Measurements from ENCODE around the gene LILRA2.
"Not testable (repeated sequence)": the region's sequence is repeated elsewhere in the genome, so short reads cannot be mapped to it uniquely, and the experiment has no call there.

The LILRA2 gene

DNA sequence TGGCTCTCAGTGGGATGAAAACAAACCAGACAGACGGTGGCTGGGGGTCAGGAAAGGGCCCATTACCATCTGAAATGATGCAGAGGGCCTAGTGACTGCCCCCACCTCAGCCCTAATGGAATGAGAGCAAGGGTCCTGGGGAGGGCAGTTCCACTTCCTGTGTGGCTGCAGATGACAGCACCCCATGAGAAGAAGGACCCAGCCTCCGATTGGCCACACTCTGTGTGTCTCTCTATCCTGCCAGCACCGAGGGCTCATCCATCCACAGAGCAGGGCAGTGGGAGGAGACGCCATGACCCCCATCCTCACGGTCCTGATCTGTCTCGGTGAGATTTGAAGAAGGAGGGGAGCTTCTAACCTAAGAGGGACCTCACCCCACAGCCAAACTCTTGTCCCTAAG is 57.2 kb downstream of the LILRA2 start:
- peaks cover 20% of the 10 kb centered on the region for H3K36me3 ChIP-seq (ENCODE audit: control insufficient read depth, insufficient read depth, low read length)
- no peaks in the 10 kb centered on the region for H3K27me3 ChIP-seq (replicated peaks; ENCODE audit: control insufficient read depth, insufficient read depth, low read length)
- DNase-seq (ENCODE audit: extremely low read depth, insufficient read length), result no peak
- TF ChIP-seq, protein P1, sequence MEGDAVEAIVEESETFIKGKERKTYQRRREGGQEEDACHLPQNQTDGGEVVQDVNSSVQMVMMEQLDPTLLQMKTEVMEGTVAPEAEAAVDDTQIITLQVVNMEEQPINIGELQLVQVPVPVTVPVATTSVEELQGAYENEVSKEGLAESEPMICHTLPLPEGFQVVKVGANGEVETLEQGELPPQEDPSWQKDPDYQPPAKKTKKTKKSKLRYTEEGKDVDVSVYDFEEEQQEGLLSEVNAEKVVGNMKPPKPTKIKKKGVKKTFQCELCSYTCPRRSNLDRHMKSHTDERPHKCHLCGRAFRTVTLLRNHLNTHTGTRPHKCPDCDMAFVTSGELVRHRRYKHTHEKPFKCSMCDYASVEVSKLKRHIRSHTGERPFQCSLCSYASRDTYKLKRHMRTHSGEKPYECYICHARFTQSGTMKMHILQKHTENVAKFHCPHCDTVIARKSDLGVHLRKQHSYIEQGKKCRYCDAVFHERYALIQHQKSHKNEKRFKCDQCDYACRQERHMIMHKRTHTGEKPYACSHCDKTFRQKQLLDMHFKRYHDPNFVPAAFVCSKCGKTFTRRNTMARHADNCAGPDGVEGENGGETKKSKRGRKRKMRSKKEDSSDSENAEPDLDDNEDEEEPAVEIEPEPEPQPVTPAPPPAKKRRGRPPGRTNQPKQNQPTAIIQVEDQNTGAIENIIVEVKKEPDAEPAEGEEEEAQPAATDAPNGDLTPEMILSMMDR (IDR thresholded peaks at IDR 0.05; ENCODE audit: insufficient read depth, low read length, poor library complexity, severe bottlenecking), result no peak
- no peak overlapping the region for H3K4me3 ChIP-seq (replicated peaks; ENCODE audit: low read depth, low read length)

DNA sequence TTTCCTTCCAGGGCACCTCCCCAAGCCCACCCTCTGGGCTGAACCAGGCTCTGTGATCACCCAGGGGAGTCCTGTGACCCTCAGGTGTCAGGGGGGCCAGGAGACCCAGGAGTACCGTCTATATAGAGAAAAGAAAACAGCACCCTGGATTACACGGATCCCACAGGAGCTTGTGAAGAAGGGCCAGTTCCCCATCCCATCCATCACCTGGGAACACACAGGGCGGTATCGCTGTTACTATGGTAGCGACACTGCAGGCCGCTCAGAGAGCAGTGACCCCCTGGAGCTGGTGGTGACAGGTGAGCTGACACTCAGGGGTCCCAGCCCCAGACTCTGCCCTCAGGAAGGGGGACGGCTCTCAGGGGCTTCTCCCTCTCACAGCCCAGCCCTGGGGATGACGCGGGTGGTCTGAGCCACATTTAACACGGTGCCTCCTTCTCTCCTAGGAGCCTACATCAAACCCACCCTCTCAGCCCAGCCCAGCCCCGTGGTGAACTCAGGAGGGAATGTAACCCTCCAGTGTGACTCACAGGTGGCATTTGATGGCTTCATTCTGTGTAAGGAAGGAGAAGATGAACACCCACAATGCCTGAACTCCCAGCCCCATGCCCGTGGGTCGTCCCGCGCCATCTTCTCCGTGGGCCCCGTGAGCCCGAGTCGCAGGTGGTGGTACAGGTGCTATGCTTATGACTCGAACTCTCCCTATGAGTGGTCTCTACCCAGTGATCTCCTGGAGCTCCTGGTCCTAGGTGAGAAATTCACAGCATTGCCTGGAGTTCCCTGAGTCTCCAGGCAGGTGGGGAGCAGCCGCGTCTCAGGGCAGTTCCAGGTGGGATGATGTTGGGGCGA is 58.1 kb downstream of the LILRA2 start:
- H3K27me3 ChIP-seq (replicated peaks; ENCODE audit: control insufficient read depth, insufficient read depth, low read length); DNase-seq (ENCODE audit: extremely low read depth, insufficient read length); H3K4me3 ChIP-seq (replicated peaks; ENCODE audit: low read depth, low read length): not testable (repeated sequence)
- H3K36me3 ChIP-seq (ENCODE audit: control insufficient read depth, insufficient read depth, low read length), result peaks cover 21% of the 10 kb centered on the region

DNA sequence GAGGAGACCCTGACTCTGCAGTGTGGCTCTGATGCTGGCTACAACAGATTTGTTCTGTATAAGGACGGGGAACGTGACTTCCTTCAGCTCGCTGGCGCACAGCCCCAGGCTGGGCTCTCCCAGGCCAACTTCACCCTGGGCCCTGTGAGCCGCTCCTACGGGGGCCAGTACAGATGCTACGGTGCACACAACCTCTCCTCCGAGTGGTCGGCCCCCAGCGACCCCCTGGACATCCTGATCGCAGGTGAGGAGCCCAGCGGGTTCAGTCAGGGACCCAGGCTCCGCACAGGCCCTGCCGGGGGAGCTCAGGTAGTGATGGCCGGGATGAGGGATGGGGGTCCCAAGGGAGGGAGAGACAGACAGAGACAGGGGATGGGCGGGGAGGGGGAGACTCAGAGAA is 58.9 kb downstream of the LILRA2 start:
- peaks cover 19% of the 10 kb centered on the region for H3K36me3 ChIP-seq (ENCODE audit: control insufficient read depth, insufficient read depth, low read length)
- H3K4me3 ChIP-seq (replicated peaks; ENCODE audit: low read depth, low read length); DNase-seq (ENCODE audit: extremely low read depth, insufficient read length); H3K27me3 ChIP-seq (replicated peaks; ENCODE audit: control insufficient read depth, insufficient read depth, low read length): not testable (repeated sequence)

DNA sequence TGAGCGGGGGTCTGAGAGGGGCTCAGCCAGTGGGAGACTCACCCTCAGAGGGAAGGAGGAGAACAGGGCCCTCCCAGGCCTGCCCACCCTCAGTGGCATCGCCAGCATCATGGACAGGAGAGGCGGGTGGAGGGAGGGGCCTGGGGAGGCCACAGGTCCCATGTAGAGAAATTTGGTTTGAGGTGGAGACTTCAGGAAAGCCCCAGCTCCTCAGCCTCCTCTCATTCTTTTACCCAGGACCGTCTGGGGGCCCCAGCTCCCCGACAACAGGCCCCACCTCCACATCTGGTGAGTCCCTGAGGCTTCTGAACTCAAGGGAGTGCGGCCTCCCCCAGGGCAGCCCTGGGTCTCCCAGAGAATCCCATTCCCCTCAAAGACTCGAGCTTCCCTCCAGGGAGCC is 59.8 kb downstream of the LILRA2 start:
- TF ChIP-seq, protein P1 (IDR thresholded peaks at IDR 0.05; ENCODE audit: insufficient read depth, low read length, poor library complexity, severe bottlenecking), result no peak
- no peak overlapping the region for H3K4me3 ChIP-seq (replicated peaks; ENCODE audit: low read depth, low read length)
- DNase-seq (ENCODE audit: extremely low read depth, insufficient read length), result no peak
- peaks cover 19% of the 10 kb centered on the region for H3K36me3 ChIP-seq (ENCODE audit: control insufficient read depth, insufficient read depth, low read length)
- no peaks in the 10 kb centered on the region for H3K27me3 ChIP-seq (replicated peaks; ENCODE audit: control insufficient read depth, insufficient read depth, low read length)

DNA sequence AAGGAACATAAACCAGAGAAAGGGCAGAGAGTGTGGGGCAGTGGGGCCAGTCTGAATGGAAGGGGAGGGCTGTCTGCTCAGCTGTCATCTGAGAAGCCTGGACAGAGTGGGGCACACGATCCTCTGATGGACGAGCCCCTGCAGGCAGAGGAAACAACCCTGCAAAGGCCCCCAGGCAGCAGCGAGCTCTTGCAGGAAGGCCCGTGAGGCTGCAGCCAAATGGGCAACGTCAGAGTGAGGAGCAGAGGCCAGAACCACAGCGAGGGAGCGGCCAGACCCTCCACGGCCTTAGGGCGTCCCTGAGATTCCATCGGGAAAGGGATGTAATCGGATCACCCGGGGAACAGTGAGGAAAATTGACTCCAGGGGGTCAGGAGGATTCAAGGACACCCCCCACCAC is 62.5 kb downstream of the LILRA2 start:
- not testable (repeated sequence) for DNase-seq (ENCODE audit: extremely low read depth, insufficient read length); H3K27me3 ChIP-seq (replicated peaks; ENCODE audit: control insufficient read depth, insufficient read depth, low read length); H3K4me3 ChIP-seq (replicated peaks; ENCODE audit: low read depth, low read length)
- H3K36me3 ChIP-seq (ENCODE audit: control insufficient read depth, insufficient read depth, low read length), result peaks cover 12% of the 10 kb centered on the region

DNA sequence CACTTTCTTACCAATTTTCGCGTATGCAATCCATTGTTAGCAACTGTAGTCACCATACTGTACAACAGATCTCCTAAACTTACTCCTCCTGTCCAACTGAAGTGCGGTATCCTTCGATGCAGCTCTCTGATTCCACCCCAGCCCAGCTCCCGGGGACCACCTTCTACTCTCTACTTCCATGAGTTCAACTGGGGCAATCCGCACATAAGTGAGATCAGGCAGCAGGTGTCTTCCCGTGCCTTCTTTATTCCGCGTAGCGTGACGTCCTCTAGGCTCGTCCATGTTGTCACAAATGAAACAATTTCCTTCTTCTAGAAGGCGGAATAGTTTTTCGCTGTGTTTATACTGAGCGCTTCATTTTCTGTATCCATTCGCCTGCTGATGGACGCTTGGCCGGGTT is 65.1 kb downstream of the LILRA2 start:
- TF ChIP-seq, protein P1 (IDR thresholded peaks at IDR 0.05; ENCODE audit: insufficient read depth, low read length, poor library complexity, severe bottlenecking), result no peak
- Histone ChIP-seq H3K36me3 (ENCODE audit: control insufficient read depth, insufficient read depth, low read length) (peaks cover 5% of the 10 kb centered on the region), H3K27me3 (replicated peaks; ENCODE audit: control insufficient read depth, insufficient read depth, low read length) (no peaks in the 10 kb centered on the region), H3K4me3 (replicated peaks; ENCODE audit: low read depth, low read length) (no peak overlapping the region)
- no peak for DNase-seq (ENCODE audit: extremely low read depth, insufficient read length)

Data from GM06990 (cell line).